ENCODE results near the gene RASSF8. TPM values are rescaled to one million over a fixed set of nuclear protein-coding genes. Genes with fewer than 3 reads are reported as not detected.

The RASSF8 gene
- total RNA-seq, 1 donor: 97.4 TPM

DNA sequence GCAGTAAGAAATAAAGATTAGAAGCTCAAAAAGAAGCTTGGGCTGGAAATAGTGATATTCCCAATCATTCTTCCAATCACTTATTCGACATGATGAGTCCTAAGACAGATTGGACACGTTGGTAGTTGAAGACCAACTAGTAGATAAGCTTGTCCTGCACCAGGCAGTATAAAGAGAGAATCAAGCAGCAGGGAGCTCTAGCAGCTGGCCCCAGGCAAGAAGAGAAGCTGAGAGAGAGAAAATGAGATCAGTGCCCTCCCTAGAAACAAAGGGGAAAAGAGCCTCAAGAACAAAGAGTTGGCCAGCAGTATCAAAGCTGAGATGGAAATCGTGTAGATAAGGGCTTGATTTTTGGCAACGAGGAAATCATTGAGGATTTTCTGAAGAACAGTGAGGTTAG is 20.6 kb downstream of the RASSF8 start:
- H3K36me3 ChIP-seq (ENCODE audit: insufficient read depth, low read length): no peaks in the 10 kb centered on the region
- TF ChIP-seq, protein P1, sequence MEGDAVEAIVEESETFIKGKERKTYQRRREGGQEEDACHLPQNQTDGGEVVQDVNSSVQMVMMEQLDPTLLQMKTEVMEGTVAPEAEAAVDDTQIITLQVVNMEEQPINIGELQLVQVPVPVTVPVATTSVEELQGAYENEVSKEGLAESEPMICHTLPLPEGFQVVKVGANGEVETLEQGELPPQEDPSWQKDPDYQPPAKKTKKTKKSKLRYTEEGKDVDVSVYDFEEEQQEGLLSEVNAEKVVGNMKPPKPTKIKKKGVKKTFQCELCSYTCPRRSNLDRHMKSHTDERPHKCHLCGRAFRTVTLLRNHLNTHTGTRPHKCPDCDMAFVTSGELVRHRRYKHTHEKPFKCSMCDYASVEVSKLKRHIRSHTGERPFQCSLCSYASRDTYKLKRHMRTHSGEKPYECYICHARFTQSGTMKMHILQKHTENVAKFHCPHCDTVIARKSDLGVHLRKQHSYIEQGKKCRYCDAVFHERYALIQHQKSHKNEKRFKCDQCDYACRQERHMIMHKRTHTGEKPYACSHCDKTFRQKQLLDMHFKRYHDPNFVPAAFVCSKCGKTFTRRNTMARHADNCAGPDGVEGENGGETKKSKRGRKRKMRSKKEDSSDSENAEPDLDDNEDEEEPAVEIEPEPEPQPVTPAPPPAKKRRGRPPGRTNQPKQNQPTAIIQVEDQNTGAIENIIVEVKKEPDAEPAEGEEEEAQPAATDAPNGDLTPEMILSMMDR (IDR thresholded peaks at IDR 0.05; ENCODE audit: extremely low read depth, low read depth, low read length): no peak
- no peak overlapping the region for H3K27ac ChIP-seq (ENCODE audit: low read depth, low read length)
- H3K27me3 ChIP-seq (ENCODE audit: insufficient read depth, low read length): no peaks in the 10 kb centered on the region
- H3K9me3 ChIP-seq (ENCODE audit: low read depth, low read length): no peaks in the 10 kb centered on the region
- H2AFZ ChIP-seq (ENCODE audit: low read length): no peak overlapping the region
- peaks cover 16% of the 10 kb centered on the region for H3K4me1 ChIP-seq (ENCODE audit: insufficient read depth, low read length)
- no peak for DNase-seq (ENCODE audit: insufficient read length, low spot score, missing footprints)
- peaks cover 33% of the 10 kb centered on the region for H4K20me1 ChIP-seq (ENCODE audit: insufficient read depth, low read length)
- H3K4me3 ChIP-seq (ENCODE audit: insufficient read depth, low read length): no peak overlapping the region
- peaks cover 100% of the 10 kb centered on the region for H3K79me2 ChIP-seq (ENCODE audit: insufficient read depth, low read length)
- H3K4me2 ChIP-seq (ENCODE audit: insufficient read depth, low read length): no peak overlapping the region

DNA sequence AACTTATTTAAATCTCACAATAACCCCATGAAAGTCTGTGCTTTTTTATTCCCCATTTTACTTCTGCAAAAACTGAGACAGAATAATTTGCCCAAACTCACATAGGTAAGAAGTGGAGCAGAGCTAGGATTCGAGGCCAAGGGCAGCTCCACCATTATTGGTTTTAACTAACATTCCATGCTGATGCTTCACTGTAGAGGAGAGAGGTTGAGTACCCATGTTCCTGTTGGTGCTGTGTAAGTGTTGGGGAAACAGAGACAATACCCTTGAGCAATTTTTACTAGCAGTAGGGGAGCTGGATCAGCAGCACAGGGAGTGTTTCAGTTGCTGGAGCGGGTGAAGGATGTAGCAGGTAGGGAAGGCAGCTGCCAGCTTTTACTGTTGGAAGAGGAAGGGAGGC is 21.1 kb downstream of the RASSF8 start:
- H3K27ac ChIP-seq (ENCODE audit: low read depth, low read length): no peak overlapping the region

DNA sequence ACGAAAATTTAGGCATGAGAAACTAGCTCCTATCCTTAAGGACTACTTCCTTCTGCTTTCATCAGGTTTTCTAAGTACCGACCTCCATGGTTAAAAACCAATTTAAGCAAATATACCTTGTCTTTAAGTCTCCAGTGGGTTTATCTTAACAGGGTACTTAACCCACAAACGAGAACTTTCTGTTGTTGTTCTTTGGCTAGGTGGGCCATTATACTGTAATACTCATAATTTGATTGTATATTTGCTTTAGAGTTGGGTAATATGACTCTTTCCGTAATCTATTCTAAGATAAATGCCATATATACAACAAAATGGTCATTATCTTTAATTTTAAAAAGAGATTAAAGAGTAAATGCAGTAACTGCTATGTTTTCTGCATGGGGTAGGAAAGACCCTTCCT is 21.6 kb downstream of the RASSF8 start:
- H3K4me3 ChIP-seq (ENCODE audit: insufficient read depth, low read length): no peak overlapping the region
- H3K4me1 ChIP-seq (ENCODE audit: insufficient read depth, low read length): peaks cover 9% of the 10 kb centered on the region
- H3K36me3 ChIP-seq (ENCODE audit: insufficient read depth, low read length): no peaks in the 10 kb centered on the region
- no peaks in the 10 kb centered on the region for H3K9me3 ChIP-seq (ENCODE audit: low read depth, low read length)
- DNase-seq (ENCODE audit: insufficient read length, low spot score, missing footprints): no peak
- H3K4me2 ChIP-seq (ENCODE audit: insufficient read depth, low read length): no peak overlapping the region
- no peaks in the 10 kb centered on the region for H3K27me3 ChIP-seq (ENCODE audit: insufficient read depth, low read length)
- peaks cover 33% of the 10 kb centered on the region for H4K20me1 ChIP-seq (ENCODE audit: insufficient read depth, low read length)
- no peak overlapping the region for H3K27ac ChIP-seq (ENCODE audit: low read depth, low read length)
- H3K79me2 ChIP-seq (ENCODE audit: insufficient read depth, low read length): peaks cover 100% of the 10 kb centered on the region
- H2AFZ ChIP-seq (ENCODE audit: low read length): no peak overlapping the region
- TF ChIP-seq, protein P1 (IDR thresholded peaks at IDR 0.05; ENCODE audit: extremely low read depth, low read depth, low read length): no peak

More for the DNA sequence above, 21.1 kb downstream of the RASSF8 start:
- Histone ChIP-seq H3K79me2 (ENCODE audit: insufficient read depth, low read length) (peaks cover 100% of the 10 kb centered on the region), H3K27me3 (ENCODE audit: insufficient read depth, low read length) (no peaks in the 10 kb centered on the region), H4K20me1 (ENCODE audit: insufficient read depth, low read length) (peaks cover 36% of the 10 kb centered on the region), H3K4me2 (ENCODE audit: insufficient read depth, low read length) (no peak overlapping the region), H3K9me3 (ENCODE audit: low read depth, low read length) (no peaks in the 10 kb centered on the region), H3K36me3 (ENCODE audit: insufficient read depth, low read length) (no peaks in the 10 kb centered on the region), H3K4me3 (ENCODE audit: insufficient read depth, low read length) (no peak overlapping the region), H3K4me1 (ENCODE audit: insufficient read depth, low read length) (peaks cover 14% of the 10 kb centered on the region), H2AFZ (ENCODE audit: low read length) (no peak overlapping the region)
- DNase-seq (ENCODE audit: insufficient read length, low spot score, missing footprints): no peak
- TF ChIP-seq, protein P1 (IDR thresholded peaks at IDR 0.05; ENCODE audit: extremely low read depth, low read depth, low read length): no peak

DNA sequence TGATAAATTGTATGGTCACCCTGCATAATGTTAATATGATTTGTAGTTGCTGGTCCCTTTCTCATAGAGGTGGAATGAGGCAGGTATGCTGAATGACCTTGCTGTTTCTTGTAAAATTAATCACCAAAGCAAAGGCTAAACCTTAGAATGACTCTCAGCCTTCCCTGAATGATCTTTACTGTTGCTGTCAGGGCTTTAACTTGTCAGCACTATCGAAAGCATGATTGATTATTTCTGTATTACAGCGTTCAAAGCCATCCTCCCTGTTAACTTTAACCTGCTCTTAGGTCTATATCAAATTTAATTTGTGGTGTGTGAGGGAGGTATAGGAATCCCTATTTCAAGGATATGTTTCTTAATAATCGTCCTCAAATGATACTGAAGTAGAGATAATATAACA is 23.1 kb downstream of the RASSF8 start:
- Histone ChIP-seq H3K4me1 (ENCODE audit: insufficient read depth, low read length) (peaks cover 7% of the 10 kb centered on the region), H3K79me2 (ENCODE audit: insufficient read depth, low read length) (peaks cover 100% of the 10 kb centered on the region), H4K20me1 (ENCODE audit: insufficient read depth, low read length) (peaks cover 31% of the 10 kb centered on the region), H3K4me3 (ENCODE audit: insufficient read depth, low read length) (no peak overlapping the region), H3K36me3 (ENCODE audit: insufficient read depth, low read length) (peaks cover 3% of the 10 kb centered on the region), H3K27me3 (ENCODE audit: insufficient read depth, low read length) (no peaks in the 10 kb centered on the region), H3K4me2 (ENCODE audit: insufficient read depth, low read length) (no peak overlapping the region), H3K9me3 (ENCODE audit: low read depth, low read length) (no peaks in the 10 kb centered on the region), H3K27ac (ENCODE audit: low read depth, low read length) (no peak overlapping the region), H2AFZ (ENCODE audit: low read length) (no peak overlapping the region)
- DNase-seq (ENCODE audit: insufficient read length, low spot score, missing footprints): no peak
- TF ChIP-seq, protein P1 (IDR thresholded peaks at IDR 0.05; ENCODE audit: extremely low read depth, low read depth, low read length): no peak
